Measurements from ENCODE around the gene DUSP1. TPM values are rescaled to one million over a fixed set of nuclear protein-coding genes. Genes with fewer than 3 reads are reported as not detected.

DUSP1 gene
- total and polyA plus RNA-seq, 2 of the 13 experiments (the other 11 are each of a cell fraction or from before 2014, with no cell fraction given) = 27.1 to 55.5 TPM

DNA sequence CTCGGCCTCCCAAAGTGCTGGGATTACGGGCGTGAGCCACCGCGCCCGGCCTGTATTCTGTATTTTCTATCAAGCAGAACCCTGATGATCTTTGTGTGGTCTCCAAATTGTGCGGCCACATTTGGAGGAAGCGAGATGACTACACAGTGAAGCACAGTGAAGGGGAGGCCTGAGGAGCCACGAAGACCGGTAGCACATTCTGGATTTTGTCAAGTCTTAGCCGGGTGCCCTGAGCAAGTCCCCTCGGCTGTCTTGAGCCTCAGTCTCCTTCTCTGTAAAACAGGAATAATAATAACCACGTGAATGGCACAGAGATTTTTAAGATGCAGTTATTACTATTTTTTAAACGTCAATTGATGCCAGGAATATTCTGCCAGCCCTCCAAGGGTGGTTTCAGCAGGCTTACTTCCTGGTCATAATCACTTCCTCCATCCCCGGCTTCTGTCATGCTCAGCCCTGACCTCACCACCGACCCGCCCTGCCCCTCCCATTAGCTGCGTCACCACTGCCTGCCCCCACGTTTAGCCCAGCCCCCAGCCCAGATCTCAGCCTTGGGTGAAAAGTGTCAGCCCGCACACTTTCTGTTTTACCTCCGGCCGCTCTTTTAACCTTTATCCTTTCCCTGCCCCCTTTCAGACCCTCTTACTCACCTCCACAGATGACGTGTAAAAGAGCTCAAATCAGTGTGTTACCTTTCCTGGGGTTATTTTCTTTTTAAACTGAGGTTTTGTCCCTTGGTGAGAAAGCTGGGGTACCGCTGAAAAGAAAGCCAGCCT is 36.1 kb upstream of the DUSP1 start (continued):
- TF ChIP-seq AHDC1 (CRISPR knock-in tag; IDR thresholded peaks at IDR 0.05; ENCODE audit: borderline replicate concordance) (0 out of 2 replicates have a peak, but pooled peaks have one; percentile 40), ZNF275 (CRISPR knock-in tag; IDR thresholded peaks at IDR 0.05; ENCODE audit: borderline replicate concordance) (no peak; the same call in 1 of the 2 replicates), HOXA7 (CRISPR knock-in tag; IDR thresholded peaks at IDR 0.05) (no peak), ZBTB43 (CRISPR knock-in tag; conservative IDR thresholded peaks at IDR 0.05) (no peak), NCOA2 (CRISPR knock-in tag; IDR thresholded peaks at IDR 0.05) (no peak), ZNF513 (CRISPR knock-in tag; conservative IDR thresholded peaks at IDR 0.05) (no peak), ZNF17 (CRISPR knock-in tag; IDR thresholded peaks at IDR 0.05) (no peak), E2F1 (CRISPR knock-in tag; IDR thresholded peaks at IDR 0.05) (no peak), FOXK1 (CRISPR knock-in tag; IDR thresholded peaks at IDR 0.05; ENCODE audit: borderline replicate concordance, low read depth) (no peak), ZSCAN31 (CRISPR knock-in tag; IDR thresholded peaks at IDR 0.05; ENCODE audit: low read depth) (no peak), ZNF441 (CRISPR knock-in tag; IDR thresholded peaks at IDR 0.05; ENCODE audit: borderline replicate concordance) (no peak), ZNF619 (CRISPR knock-in tag; IDR thresholded peaks at IDR 0.05) (no peak)
- TF ChIP-seq, protein P1, sequence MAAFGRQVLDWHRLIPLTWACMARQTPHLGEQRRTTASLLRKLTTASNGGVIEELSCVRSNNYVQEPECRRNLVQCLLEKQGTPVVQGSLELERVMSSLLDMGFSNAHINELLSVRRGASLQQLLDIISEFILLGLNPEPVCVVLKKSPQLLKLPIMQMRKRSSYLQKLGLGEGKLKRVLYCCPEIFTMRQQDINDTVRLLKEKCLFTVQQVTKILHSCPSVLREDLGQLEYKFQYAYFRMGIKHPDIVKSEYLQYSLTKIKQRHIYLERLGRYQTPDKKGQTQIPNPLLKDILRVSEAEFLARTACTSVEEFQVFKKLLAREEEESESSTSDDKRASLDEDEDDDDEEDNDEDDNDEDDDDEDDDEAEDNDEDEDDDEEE (CRISPR knock-in tag; IDR thresholded peaks at IDR 0.05) = no peak
- TF ChIP-seq, protein P2, sequence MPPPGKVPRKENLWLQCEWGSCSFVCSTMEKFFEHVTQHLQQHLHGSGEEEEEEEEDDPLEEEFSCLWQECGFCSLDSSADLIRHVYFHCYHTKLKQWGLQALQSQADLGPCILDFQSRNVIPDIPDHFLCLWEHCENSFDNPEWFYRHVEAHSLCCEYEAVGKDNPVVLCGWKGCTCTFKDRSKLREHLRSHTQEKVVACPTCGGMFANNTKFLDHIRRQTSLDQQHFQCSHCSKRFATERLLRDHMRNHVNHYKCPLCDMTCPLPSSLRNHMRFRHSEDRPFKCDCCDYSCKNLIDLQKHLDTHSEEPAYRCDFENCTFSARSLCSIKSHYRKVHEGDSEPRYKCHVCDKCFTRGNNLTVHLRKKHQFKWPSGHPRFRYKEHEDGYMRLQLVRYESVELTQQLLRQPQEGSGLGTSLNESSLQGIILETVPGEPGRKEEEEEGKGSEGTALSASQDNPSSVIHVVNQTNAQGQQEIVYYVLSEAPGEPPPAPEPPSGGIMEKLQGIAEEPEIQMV (CRISPR knock-in tag; IDR thresholded peaks at IDR 0.05; ENCODE audit: low read depth) = no peak
